GM18507 (cell line): ENCODE data around the gene COX19.
A peak's percentile ranks its signal among the peaks of the same experiment; 100 is the strongest.

Source experiments
- DNase-seq: peaks from one replicate; pipeline ENCODE4 v3.0.0; 2011; ENCODE audit warnings: low read depth; ENCODE audit not compliant: insufficient read length; ENCODE audit errors: extremely low spot score
- FAIRE-seq: peaks from 2 replicates; lab custom pipeline; 2011; peaks lifted over from hg19 to GRCh38; lab: Jason Lieb, UNC

The COX19 gene

DNA sequence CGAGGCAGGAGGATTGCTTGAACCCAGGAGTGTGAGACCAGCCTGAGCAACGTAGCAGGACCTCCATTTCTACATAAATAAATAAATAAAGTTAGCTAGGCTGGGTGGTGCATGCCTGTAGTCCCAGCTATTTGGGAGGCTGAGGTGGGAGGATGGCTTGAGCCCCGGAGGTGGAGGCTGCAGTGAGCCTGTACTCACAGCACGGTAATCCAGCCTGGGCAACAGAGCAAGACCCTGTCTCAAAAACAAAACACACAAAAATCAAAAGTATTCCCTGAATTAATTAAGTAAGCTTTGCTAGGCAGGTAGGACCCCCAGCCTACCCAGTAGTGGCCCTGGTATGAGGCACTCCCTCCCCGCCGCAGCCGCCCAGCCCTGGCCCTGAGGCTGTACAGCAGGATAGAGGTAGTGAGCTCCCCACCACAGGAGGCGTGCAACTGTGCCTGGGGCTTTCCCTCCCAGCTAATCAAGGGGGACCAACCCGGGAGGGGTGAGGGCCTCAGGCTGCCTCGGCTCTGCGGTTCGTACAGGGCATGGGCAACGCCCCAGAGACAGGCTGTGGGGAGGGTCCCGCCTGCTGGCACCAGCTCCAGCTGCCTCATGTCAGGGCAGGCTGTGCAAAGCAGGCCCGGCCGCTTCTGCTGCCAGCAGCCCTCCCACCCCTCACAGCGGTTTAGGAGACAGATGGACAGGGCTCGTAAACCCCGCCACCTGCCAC, 6.6 kb upstream of the COX19 start:
- no peak for FAIRE-seq

DNA sequence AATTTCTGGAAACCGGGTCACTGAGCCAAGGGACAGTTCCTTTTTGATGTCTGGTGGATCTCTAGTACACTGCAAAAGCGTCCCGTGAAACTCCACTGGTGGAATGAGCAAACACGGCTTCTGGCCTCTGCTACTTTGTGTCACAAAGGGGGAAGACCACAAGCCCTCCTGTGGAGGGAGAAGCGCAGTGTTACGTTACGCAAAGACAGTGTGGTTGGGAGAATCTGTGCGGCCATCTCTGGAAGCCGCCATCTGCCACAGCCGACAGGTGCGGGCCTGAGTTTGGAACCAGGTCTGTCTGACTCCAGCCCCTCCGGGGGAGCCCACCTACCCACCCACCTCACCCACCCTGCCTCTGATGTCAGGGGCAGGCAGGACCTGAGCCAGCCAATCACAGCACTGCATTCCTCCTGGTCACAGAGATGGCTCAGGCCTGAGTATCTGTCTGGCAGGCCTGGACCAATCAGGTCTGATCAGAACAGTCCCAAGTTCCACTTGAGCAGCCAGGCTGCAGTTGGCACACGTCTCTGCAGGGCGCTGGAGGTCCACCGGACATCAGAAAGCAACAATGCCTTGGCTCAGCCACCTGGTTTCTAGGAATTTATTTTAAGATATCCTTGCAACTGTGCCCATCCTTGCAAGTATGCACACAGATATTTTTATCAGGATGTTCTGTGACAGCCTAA, 4.7 kb upstream of the COX19 start:
- no peak for FAIRE-seq
- no peak for DNase-seq

More for the DNA sequence above, 6.6 kb upstream of the COX19 start:
- no peak for DNase-seq

DNA sequence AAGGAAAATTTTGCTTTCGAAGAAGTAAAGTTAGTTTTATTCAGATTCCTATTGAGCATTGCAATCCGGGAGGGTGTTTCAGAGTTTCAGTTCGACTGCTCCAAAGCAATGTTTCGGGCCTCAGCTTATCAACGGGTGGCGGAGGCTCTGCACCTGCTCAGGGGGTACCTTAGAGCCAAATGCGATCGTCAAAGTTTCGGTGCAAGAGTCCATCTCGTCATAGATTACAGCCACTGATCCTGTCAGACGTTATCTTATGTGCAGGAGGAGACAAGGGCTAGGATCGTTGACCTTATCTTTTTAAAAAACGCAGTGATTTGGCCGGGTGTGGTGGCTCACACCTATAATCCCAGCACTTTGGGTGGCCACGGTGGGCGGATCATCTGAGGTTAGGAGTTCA, 3.8 kb upstream of the COX19 start:
- FAIRE-seq, result no peak
- no peak for DNase-seq

DNA sequence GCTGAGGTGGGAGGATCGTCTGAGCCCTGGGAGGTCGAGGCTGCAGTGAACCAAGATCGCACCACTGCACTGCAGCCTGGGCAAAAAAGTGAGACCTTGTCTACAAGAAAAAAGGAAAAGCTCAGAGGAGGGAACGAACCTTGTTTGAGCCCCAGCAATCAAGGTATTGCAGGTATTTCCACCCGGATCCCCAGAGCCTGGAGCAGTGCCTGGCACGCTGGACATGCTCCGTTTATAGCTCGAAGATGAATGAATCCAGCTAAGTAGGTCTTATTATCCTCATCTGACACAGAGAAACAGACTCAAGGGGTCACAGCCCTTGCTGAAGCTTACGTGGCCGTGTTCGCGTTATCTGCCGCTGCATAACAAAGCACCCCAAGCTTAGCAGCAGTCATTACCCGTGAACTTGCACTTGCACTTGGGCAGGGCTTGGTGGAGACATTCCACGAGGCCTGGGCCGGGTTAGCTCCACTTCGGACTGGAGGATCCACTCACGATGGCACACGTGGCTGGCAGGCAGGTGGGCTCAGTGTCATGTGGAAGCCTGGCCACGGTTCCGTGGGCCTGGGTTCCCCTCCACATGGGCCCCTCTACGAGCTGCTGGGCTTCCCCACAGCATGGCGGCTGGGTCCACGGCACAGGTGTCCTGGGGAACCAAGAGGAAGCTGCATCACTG, 3.2 kb upstream of the COX19 start:
- DNase-seq (no peak), FAIRE-seq (no peak)

DNA sequence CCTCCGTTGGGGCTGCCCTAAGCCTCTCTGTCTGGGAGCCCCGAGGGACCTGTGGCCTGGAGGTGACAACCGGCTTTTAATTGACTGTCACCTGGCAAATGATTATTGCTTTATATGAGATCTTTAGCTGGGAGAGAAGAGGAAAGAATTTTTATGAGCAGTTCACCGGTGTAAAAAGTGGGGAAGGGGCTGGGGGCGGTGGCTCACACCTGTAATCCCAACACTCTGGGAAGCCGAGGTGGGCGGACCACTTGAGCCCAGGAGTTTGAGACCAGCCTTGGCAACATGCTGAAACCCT, 2.6 kb upstream of the COX19 start:
- FAIRE-seq, result peak; percentile 68
- DNase-seq, result no peak

DNA sequence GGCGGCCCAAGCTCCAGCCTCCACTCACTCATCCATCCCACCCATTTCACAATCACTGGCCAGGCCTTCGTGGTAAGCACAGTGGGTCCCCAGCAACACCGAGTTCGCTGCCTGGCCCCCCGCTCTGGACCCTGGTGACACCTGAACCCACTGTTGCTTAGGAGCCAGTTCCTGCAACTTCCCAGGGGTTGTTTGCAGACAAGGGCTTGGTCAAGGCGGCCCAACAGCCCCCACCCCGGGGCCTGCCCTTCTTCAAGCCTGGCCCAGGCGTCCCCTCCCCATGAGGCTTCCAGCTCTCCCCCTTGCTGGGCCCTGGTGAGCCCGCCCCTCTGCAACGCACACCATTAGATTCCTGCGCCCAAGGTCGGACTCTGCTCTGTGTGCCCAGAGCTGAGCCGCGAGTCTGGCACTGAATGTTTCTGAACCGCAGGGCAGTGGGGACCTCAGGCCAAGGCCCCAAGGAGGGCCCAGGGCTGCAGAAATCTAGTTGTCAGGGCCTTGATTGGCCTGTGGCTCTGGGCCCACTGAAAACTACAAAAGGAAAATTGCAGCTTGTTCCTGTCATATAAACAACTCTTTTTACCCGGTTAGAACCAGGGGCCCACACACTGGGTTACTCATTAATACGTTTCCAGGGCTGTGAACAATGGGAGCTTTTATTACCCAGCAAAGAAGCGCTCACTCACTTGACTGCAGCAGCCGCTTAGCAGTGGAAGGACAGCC, 2.1 kb upstream of the COX19 start:
- peak; percentile 70 for DNase-seq
- FAIRE-seq, result no peak

DNA sequence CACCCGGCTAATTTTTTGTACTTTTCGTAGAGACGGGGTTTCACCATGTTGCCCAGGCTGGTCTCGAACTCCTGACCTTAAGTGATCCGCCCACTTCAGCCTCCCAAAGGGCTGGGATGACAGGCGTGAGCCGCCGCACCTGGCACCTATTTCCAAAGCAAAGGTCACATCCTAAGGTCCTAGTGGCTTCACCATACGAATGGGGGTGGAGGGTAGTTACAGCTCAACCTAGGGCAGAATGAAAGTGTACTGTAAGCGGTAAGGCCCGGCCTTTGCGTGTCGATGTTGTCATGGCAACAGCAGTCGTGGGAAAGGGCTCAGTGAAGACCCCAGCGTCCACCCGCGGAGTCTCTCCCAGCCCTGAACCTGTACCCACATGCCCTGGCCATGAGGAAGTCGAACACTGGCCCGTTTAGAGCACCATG, 1.6 kb upstream of the COX19 start:
- FAIRE-seq, result no peak

DNA sequence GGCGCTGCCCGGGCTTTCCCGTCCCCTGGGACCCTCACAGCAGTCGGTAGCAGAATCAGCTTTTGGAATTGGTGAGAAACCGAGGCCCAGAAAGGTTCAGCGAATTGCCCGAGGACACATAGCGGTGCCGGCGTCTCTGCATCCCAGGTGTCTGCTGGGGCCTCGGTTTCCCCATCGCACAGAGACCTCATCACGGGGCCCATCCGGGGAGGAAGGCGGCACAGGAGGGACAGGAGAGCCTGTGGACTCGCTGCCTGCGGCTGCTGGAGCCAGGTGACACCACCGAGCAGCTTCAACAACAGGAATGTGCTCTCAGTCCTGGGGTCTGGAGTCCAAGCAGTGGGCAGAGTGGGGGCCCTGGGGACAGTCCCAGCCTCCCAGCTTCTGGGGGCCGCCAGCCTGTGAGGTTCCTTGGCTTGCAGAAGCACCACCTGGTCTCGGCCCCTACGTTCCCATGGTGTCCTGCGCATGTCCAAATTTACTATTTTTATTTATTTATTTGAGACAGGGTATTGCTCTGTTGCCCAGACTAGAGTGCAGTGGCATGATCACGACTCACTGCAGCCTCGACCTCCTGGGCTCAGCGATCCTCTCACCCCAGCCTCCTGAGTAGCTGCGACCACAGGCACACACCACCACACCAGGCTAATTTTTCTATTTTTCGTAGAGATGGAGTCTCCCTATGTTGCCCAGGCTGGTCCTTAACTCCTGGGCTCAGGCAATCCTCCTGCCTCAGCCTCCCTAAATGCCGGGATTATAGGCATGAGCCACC, 539 bp upstream of the COX19 start:
- no peak for DNase-seq
- no peak for FAIRE-seq

More for the DNA sequence above, 1.6 kb upstream of the COX19 start:
- DNase-seq, result no peak

DNA sequence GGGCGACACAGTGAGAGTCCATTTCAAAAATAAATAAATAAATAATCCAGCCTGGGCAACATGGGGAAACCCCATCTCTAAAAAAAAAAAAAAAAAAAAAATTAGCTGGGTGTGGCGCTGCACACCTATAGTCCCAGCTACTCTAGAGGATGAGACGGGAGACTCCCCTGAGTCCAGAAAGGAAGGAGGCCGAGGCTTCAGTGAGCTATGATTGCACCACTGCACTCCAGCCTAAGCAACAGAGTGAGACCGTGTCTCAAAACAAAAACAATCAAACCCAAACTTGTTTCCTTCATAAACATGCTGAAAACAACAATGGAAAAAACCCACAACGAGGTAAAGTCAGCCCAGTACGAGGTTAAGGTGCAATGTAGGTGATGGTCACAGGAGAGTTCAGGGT, 1.2 kb downstream of the COX19 start:
- DNase-seq, result no peak
- FAIRE-seq, result no peak

DNA sequence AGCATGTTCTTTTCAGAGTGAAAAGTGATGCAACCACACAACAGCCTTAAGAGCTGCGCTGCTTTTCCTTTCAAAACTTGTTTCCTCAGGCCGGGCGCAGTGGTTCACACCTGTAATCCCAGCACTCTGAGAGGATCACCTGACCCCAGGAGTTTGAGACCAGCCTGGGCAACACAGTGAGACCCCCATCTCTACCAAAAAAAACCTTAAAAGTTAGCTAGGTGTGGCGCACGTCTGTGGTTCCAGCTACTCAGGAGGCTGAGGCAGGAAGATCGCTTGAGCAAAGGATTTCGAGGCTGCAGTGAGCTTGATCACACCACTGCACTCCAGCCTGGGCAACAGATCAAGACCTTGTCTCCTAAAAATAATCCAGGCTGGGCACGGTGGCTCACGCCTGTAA, 2.0 kb downstream of the COX19 start:
- no peak for FAIRE-seq
- no peak for DNase-seq

DNA sequence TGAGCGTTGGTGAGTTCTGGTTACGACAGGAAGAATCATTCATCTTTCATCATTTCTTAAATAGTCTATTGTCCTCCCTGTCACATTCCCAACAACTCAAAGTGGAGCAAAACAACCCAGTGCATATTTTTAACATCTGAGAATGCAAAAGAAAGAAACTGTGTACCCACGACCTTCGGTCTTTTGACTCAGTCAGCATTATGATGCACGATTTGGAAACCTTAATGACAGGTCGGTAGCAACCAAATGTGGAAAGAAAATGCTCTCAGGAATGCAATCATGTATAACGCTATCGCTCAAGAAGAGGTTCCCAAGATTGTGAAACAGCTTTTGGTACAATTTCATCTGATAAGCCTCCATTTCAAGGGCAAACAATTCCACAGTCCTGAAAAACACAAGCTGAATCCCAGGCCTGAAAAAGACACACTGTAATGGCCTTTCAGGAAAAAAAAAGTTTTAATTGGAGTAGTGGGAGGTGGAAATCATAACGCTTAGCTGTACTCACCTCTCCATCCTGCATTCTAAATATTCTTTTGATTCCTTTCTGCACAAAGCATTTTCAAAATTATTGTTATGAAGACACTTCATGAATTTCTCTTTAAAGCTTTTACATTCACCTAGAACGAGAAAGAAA, 2.6 kb downstream of the COX19 start:
- FAIRE-seq (no peak), DNase-seq (no peak)

DNA sequence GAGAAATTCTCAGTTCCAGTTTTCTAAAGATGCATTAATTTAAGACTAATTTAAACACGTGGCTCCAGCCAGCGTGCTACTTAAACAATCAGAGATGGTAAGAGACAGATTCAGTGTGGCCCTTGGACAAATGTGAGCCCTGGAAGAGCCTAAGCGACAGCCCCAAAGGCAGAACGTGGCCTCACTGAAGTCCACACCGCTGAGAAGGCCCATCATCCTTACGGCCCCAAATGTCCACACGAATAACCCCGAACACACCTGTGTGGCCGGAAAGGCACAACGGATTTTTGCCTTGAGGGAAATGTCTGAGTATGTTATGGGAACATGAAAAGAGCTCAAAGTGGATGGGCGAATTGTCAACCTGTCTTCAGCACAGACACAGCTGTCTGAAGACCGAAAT, 3.2 kb downstream of the COX19 start:
- DNase-seq, result no peak
- no peak for FAIRE-seq

DNA sequence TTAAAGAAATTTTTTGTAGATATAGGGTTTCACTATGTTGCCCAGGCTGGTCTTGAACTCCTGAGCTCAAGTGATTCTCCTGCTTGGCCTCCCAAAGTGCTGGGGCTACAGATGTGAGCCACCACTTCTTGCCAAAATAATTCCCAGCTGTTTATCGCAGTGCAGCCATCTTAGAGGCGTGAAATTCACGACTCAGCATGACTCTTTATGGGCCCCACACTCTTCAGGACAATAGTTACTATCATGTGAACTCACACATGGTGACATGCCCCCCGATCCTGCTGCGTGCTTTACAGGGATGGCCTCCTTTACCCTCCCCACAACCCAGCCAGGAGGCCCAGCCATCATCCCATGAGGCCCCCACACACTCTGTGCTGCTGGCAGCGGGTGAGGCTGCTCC, 4.6 kb downstream of the COX19 start:
- DNase-seq (no peak), FAIRE-seq (no peak)

DNA sequence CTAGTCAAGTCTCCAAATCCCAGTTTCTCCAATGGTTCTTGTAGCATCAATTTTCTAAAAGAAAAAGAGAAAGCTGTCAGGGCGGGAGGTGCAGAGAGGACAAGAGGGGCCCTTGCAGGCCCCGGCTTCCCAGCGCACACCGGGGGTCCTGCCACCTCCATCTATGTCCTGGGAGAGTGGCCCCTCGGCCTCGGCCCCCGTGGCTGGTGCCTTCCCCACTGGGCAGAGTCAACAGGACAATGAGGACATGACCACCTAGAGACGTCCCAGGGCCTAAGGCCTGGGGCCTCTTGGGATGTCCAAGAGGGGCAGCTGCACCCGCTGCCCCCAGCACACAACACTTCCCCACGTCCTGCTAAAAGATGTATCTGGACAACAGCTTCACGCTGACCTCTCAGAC, 5.9 kb downstream of the COX19 start:
- FAIRE-seq, result no peak

DNA sequence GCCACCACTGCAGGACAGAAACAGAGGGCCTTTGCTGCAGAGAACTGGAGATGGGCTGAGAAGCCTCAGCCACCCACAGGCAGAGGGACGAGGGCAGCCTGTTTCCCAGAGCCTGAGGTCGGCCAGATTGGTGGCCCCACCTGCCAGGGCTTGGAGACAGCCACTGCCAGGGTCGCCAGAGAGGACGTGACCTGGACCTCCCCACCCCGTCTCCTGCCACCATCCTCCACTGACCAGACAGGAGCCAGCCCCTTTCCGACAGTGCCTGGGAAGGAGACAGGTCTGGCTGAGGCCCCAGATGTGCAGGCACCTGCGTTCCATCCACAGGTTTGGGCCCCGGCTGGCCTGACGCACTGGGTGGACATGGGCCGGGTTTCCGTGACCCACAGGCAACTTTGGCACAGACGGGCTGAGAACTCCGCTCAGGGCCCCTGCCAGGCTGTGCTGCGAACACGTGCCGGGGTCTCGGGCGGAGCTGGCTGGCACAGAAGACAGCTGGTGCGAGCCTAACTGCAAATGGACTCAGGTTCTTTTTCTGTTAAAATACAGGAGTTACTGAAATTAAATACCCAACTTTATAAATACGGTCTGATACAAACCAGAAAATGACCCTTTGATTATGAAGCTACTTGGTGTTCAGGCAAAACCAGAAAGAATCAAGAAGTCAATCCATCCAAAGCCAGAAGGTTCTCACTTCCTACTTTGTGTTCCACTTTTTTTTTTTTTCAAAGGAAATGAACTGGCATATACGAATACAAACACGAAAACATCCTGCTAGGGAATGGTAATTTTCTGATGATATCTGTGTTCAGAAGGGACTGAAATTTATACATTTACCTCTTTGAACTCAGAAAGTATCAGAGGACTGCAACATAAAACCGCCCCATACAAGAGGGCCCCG, 6.9 kb downstream of the COX19 start:
- FAIRE-seq (no peak), DNase-seq (no peak)

More for the DNA sequence above, 5.9 kb downstream of the COX19 start:
- no peak for DNase-seq

DNA sequence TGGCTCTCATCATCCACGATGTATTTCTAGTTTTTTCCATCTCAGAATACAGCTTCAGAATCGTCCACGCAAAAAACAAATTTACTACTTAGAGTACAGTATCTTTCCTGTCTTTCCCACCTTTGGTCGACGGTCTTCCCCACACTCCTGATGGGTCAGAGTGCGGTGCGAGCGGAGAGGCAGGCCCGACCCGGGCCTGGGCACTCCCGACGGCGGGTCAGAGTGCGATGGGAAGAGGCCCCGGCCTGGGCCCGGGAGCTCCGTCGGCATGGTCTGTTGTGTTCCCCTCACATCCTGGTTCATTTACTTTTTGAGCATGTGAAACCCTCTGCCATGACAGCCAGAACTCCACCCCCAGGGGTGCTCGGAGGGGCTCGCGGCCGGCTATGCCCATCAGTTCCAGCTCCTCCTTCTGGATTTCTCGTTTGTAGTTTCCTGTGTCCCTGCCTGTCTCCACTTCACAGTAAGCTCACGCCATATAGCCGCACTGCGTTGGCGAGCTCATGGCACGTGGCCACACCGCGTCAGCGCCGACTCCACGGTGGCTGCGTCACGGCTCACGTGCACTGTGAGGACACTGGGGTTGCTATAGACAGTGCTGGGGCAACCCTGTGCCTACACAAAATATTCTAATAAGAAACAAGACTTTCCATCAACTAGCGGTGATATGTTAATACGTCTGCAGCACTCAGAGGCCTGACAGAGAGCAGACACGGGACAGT, 7.8 kb downstream of the COX19 start:
- FAIRE-seq (no peak), DNase-seq (no peak)

DNA sequence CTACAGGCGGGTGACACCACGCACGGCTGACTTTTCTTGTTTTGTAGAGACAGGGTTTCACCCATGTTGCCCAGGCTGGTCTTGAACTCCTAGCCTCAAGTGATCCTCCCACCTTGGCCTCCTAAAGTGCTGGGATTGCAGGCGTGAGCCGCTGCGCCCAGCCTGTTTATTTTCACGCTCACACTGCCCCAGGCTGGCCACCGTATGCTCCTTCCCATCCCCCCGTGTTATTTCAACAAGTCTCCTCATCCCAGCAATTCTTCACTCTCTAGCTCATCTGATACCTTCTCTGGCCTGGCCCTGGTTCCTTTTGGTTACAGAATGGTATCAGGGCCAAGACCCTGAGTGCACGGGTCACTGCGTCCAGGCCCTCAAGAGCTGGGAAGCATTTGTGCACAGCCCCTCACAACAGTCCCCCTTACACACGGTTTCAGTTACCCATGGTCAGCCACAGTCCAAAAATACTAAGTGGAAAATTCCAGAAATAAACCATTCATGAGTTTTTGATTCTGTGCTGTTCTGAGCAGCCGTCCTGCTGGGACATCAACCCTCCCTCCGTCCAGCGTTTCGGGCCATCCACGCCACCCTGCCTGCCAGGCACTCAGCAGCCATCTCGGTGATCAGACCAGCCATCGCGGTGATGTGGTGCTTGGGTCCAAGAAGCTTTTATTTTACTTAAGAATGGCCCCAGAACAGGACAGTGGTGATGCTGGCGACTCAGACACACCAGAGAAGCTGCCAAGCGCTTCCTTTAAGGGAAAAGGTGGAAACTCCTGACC, 8.9 kb downstream of the COX19 start:
- DNase-seq, result no peak
- no peak for FAIRE-seq
